Astrocyte of the hippocampus (primary cell): ENCODE data around the gene CNOT1.
"Not testable (repeated sequence)": the region's sequence is repeated elsewhere in the genome, so short reads cannot be mapped to it uniquely, and the experiment has no call there.

Experiments
- DNase-seq: peaks from one replicate; pipeline ENCODE4 v3.0.0; 2011; ENCODE audit warnings: low read depth, low spot score

The CNOT1 gene

DNA sequence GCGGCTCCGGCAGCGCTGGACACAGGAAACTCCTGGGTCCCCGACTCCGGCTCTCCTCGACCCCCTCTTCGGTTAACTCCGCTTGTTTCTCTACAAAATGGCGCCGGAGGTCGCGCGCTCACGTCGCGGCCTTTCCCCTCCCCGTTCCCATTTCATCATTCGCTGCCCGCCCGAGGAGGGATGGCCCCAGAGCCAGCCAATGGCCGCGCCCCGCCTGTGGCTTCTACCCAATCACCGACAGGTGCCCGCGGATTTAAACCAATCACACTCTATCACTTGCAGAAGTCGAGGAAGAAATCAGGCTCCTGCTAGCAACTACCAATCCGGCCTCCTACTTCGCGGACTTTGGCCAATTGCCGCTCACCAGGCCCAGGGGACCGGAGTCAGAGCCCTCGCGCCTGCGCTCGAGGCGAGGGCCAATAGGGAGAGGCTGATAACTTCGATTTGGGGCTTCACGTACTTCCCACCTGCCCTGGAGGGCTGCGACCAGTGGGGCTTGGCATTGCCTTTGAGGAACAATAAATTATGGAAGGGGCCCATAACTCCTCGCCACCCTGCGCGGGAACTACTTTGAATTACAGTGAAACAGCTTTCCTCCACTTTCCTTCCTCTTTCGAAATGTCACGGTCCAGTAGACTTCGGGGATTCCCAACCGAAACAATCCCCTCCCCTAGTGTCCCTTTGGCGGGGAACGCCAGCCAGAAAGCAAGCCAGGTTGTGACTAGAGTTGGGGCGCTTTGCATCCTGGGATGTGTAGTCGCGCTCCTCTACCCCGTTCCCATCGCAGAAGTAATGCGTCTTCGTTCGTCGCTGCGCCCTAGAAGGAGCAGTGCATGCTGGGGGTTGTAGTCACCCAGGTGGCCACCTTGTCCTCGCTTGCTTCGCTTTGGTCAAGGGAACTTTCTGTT lies at the start of gene CNOT1:
CNOT1 (minus strand) TSS at position 94 of the 908 bp plus-strand sequence. CDS start 30,489 bp downstream, outside the sequence.
- peak; percentile 100 for DNase-seq

DNA sequence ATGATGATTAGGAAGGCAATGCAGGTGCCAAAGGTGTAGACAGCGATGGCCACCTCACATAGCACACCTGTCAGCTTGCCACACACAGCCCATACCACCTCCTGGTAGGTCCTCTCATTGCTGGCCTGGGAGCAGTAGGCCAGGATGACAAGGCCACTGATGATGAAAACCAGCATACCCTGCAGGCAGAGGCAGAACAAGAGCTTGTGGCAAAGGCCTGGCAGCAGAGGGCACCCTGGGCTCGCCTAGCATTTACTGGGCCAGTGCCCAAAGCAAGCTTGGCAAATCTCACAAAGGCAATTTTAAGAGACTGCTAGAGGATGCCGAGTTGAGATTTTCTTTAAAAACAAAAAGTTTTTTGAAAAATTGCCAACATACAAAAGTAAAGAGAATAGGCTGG lies 49.1 kb upstream of the CNOT1 start:
- peak; percentile 64 for DNase-seq

DNA sequence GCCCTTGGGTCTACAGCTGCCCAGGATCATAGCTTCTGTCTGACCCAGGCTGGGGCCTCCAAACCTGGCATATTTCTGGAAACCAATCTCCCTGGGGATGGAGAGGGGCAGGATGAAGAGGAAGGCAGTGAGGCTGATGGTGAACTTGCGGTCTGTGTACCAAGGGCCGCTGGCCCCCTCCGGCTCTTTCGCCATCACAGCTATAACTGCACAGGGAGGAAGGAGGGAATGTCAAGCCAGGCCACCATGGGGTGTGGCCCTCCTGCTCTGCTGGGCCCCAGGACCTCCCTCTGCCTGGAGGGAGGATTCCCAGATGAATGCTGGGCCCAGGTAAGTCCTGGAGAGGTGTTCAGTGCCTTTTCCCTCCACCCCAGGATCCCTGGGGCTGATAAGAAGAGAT lies 48.6 kb upstream of the CNOT1 start:
- no peak for DNase-seq

DNA sequence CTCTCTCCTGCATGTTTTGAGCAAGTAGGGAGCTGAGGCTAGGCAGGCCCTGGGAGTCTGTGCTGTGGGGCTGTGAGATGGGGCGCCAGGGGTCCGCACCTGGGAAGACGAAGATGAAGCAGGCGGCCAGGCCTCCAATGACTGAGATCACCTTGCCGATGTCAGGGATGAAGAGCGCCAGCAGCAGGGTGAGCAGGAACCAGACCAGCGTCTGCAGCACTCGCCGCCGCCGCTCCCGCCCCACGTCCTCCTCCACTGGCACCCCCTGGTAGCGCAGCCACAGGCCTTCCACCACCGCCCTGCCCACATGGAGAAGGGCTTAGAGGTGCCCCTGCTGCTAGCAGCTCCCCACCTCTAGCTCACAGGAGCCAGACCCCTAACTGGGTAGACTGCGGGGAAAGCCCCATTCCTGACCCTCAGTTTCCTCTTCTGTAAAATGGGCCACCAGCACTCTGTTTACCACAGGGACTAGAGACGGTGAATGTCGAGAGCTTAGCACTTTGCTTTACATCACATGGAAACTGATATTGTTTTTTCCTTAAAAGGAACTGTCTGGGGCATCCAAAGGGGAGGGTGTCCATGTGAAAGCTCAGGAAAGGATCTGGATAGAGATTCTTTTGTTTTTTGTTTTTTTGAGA lies 41.4 kb upstream of the CNOT1 start:
- DNase-seq: no peak

DNA sequence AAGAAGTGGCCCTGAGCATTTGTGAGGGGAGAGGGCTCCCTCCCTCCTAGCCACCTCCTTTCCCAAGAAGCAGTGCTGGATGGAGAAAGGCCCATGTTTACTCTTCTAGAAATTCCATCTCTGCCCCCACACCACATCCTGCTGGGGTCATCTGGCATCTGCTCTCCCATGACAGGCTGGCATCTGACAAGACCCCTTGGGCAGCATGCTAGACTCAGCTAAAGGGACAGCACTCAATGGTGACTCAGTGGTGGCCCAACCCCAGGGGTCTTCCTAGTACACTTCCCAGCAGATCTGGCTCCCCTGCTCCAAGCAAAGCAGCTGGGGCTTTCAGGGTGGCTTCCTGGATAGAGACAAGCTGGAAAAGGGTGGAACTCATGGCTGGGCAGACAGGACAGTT lies 40.6 kb upstream of the CNOT1 start:
- DNase-seq: no peak

DNA sequence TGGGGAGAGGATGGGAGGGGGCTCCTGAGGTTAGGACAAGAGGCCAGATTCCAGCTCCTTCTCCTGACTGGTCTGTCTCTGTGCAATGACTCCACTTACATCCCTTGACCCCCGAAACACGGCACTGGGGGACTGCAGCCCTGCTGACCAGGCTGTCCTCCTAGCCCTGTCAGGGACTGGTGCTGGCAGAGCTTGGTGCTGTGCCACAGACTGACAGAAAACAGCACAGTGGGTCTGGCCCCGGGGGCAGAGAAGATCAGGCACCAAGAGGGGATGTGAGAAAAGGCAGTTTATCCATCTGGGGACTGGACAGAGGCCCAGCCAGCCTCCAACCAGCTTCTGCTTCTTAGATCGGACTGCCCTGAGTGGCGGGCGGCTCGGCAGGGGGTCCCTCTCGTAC lies 35.6 kb upstream of the CNOT1 start:
- DNase-seq: no peak

DNA sequence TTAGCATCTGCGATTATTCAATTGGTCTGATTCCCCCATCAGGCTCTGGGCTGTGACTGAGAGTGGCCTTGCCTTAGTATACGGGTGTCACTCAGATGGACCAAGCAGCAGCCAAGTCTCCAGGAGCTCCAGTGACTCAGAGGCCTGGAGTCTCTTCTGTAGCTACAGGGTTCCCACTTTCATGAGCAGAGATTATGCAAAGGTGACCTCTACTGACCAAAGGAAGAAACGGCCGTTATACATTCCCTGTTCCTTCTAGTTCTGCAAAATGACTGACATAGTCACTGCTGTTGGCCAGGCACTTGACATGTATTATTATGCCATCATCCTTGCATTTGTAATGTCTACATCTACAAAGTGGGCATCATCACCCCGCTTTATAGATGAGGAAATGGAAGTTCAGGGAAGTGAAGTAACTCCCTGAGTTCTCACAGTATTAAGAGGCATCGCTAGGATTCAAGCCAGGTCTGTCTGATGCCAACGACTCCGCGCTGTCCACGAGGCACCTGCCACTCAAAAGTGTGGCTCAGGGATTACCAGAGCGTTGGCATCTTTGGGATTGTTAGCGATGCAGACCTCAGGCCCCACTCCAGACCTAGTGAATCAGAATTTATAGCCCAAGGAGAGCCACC lies 31.7 kb upstream of the CNOT1 start:
- DNase-seq: peak; percentile 92

DNA sequence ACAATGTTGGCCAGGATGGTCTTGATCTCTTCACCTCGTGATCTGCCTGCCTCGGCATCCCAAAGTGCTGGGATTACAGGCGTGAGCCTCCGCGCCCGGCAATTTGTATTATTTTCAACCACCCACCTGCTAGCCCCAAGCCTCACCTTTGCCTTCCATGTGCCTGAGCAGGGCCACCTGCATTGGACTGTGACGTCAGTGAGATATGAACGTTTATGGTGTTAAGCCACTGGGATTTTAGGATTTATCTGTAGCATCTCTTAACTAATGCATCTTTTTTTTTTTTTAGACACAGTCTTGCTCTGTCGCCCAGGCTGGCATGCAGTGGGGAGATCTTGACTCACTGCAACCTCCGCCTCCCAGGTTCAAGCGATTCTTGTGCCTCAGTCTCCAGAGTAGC lies 30.3 kb upstream of the CNOT1 start:
- not testable (repeated sequence) for DNase-seq

DNA sequence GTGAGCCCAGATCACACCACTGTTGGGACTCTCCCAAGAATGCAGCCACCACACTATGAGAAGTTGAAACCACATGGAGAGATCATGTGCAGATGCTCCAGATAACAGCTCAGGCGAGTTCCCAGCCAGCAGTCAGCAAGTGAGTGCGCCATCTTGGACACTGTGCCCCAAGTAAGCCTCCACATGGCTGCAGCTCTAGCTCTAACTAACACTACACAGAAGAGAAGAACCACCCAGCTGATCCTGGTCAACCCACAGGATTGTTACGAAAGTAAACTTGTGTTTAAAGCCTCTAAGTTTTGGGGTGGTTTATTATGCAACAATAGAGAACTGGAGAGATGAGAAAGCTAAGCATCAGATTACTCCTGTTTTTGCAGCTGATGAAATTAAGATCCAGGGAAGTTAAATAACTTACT lies 29.2 kb upstream of the CNOT1 start:
- DNase-seq: no peak

DNA sequence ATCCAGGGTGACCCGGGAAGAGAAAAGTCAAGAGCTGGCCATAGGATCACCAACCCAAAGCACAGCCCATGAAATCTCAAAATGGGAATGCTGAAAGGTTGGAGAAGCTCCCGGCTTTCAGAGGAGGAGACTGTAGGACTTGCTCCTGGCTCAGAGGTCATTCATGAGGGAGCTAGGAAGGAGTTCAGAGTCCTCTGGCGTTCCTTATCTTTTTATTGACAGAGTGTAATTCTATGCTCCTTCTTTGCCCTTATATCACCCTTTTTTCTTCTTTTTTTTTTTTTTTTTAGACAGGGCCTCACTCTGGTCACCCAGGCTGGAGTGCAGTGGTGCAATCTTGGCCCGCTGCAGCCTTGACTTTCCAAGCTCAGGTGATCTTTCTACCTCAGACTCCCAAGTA lies 27.3 kb upstream of the CNOT1 start:
- no peak for DNase-seq

DNA sequence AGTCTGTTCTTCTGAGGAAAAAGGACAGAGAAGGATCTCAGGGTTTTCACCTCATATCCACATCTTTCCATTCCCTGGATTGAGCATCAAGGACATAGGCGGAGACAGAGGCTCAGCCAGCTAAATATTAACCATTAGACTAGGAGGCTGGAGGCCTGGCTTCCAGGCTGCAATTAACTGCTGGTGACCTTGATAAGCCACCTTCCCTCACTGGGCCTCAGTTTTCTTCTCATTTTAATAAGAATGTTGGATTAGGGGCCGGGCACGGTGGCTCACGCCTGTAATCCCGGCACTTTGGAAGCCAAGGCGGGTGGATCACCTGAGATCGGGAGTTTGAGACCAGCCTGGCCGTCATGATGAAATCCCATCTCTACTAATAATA lies 25.6 kb upstream of the CNOT1 start:
- DNase-seq: no peak

DNA sequence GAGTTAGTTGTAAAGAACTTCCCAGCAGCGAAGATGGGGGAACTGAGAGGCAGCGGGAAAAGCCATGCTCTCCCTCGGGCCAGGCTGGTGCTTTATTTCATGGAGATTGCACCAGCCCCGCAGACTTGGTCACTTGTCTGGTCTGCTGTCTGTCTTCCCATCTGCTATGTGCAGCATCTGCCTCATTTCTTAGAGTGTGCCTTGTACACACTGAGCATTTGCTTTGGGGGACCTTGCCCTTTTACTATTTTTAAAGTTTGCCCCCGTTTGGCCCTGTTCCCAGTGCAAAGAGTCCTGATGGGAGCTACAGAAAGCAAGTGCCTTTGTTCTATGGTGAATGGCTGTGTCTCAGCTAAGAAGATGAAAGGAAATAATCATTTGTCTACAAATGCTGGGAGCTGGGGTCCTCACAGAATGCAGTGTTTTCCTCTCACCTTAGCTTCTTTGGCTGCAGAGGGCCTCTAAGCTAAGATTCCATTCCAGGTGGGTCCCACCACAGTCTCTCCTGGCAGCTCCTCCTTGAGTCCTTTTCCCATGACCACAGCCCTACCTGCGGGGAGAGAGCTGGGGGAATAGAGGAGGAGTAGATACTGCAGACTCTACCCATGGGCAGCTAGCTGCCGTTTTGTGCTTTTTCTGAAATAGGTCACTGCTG lies 25.1 kb upstream of the CNOT1 start:
- no peak for DNase-seq

DNA sequence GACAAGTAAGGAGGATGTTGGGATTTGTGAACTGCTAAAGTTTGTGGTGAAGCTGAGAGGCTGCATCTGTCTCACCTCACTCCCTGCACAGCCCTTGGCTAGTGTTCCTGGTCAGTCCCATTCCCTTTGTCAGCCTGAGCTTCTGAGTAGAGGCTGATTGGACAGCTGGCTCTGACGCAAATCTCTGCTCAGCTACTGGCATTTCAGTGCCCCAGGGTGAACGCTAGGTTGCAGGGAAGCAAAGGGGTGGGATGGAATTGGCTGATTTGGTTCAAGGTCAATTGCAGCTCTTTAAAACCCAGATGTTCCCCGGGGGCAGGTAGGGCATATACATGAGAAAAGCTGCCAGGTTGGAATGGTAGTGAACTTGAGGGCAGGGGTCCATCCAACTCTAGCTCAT lies 23.1 kb upstream of the CNOT1 start:
- DNase-seq: peak; percentile 51

DNA sequence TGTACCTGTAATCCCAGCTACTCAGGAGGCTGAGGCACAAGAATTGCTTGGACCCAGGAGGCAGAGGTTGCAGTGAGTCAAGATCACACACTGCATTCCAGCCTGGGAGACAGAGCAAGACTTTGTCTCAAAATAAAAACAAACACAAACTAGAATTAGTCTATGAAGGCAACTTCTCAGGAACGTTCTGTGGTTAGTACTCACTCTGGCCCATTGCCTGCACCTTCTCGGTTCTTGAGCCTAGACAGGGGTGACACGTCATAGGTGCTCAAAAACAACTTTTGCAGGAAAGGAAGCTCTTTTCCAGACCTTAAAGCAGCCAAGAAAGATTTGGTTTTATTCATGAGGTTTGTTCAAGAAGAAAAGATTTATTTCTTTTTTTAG lies 22.3 kb upstream of the CNOT1 start:
- peak; percentile 73 for DNase-seq

DNA sequence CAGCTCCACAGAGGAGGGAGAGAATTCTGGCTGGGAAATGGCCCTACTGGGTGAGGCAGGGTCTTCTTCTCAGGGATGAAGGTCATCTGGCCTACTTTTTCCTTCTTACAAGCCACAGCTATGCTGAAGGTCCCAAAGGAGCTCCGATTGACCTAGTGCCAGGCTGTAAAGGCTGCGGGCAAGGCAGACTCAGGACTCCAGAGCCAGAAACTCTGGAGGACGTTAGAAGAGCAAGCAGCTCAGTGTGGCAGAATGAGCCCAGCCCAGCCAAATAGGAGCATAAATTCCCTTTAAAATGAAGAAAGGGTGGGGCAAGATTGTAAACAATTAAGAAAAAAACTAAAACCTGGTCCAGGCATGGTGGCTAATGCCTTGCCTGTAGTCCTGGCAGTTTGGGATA lies 20.1 kb upstream of the CNOT1 start:
- no peak for DNase-seq

DNA sequence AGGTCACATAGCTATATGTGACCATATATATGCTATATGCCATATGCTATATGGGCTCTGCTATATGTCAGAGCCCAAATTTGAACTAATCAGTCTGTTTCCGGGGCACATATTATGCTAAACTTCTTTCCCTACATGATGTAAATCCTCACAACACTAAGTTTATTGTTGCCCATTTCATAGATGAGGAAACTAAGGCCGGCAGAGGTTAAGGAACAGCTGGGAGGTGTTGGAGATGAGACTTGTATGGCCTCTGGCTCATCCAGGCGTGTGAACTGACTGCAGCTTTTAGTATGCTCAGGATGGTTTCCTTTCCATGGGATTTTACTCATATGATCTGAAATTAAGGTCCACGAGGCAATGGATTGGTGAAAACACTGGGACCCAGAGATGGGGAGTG lies 17.5 kb upstream of the CNOT1 start:
- no peak for DNase-seq

DNA sequence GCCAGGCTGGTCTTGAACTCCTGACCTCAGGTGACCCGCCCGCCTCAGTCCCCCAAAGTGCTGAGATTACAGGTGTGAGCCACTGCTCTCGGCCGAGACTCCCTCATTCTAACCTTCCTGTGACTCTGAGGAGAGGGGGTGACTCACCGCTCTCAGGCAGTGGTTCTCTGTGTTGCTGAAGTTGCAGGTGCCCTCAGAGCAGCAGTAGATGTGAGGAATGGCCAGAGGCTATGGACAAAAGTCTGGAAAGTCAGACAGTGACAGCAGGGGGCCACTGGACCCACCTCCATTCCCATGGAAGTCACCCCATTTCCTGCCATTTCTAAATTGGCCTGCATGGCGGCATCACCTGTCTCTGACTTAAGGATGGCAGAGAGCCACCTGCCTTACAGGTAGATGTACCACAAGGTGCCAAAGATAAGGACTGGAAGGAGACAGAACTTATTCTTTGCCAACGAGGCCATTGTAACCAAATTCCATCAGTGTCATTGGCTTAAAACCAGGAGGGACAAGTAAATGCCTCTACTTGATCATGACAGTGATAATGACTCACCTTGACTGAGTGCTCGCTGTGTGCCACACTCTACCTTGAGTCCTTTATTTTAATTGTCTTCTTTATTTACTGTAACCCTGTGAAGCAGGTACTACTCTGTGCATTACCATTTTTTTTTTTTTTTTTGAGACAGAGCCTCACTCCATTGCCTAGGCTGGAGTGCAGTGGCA lies 15.3 kb upstream of the CNOT1 start:
- no peak for DNase-seq

DNA sequence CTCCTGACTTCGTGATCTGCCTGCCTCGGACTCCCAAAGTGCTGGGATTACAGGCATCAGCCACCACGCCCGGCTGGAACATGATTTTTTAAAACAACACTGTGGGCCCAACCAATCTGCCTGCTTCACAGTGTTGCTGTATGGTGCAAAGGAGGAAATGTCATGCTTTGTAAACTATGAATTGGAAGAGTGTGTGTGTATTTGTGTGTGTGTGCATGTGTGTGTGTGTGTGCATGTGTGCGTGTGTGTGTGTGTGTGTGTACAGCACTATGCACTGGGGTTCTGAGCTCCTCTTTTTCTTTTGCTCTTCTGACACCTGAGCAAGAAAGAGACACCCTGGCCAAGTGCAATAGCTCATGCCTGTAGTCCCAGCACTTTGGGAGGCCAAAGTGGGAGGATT lies 14.5 kb upstream of the CNOT1 start:
- DNase-seq: no peak

DNA sequence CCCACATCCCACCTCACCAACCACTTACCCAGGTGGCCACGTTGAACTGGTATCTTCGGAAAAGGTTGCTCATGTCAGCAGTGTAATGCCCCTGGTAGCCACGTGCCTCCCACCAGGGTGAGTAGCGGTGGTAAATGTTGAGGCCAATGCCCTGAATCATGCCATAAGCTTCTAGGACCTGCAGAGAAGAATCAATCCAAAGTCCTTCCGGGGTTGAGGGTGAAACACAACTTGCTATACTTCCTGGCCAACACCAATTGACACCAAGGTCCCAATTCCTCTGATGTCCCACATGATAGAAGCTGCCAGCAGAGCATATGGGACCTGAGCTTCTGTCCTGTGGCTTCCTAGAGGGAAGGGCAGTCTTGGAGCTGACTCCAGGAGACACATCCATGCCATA lies 11.3 kb upstream of the CNOT1 start:
- DNase-seq: no peak

DNA sequence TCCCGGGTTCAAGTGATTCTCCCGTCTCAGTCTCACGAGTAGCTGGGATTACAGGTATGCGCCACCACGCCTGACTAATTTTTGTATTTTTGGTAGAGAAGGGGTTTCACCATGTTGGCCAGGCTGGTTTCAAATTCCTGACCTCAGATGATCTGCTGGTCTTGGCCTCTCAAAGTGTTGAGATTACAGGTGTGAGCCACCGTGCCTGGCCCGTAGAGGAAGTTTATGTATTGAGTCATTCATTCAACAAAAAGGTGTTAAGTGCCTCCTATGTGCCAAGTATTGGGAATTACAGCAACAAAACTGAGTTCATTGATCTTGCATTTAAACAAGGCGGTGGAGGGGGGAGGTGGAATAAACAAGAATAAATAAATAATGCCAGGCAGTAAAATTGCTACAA lies 10.2 kb upstream of the CNOT1 start:
- DNase-seq: no peak

DNA sequence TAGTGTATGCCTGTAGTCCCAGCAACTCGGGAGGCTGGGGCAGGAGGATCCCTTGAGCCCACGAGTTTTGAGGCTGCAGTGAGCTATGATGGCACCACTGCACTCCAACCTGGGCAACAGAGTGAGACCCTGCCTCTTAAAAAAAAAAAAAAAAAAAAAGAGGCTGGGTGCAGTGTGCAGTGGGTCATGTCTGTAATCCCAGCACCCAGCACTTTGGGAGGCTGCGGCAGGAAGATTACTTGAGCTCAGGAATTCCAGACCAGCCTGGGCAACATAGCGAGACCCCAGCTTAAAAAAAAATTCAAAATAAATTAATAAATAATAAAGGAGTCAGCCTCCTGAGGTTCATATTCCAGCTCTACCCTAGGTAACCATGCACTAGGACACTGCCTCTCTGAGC lies 9.6 kb upstream of the CNOT1 start:
- DNase-seq: no peak
